Fibroblast of the conjunctiva (primary cell): ENCODE data around the gene SEC14L1.

Source experiments
- DNase-seq: peaks from one replicate; pipeline ENCODE4 v3.0.0-alpha.2; 2010; ENCODE audit warnings: low read depth

SEC14L1 gene

GRCh38 chr17:77264617-77265230, 124.0 kb downstream of the SEC14L1 start:
- DNase-seq, result no peak

GRCh38 chr17:77266213-77266612, 125.4 kb downstream of the SEC14L1 start:
- DNase-seq, result no peak
